ENCODE measurements around the gene MTRR.

GRCh38 chr5:7877851-7878250, 8.9 kb downstream of the MTRR start:
- TF ChIP-seq, protein P1, sequence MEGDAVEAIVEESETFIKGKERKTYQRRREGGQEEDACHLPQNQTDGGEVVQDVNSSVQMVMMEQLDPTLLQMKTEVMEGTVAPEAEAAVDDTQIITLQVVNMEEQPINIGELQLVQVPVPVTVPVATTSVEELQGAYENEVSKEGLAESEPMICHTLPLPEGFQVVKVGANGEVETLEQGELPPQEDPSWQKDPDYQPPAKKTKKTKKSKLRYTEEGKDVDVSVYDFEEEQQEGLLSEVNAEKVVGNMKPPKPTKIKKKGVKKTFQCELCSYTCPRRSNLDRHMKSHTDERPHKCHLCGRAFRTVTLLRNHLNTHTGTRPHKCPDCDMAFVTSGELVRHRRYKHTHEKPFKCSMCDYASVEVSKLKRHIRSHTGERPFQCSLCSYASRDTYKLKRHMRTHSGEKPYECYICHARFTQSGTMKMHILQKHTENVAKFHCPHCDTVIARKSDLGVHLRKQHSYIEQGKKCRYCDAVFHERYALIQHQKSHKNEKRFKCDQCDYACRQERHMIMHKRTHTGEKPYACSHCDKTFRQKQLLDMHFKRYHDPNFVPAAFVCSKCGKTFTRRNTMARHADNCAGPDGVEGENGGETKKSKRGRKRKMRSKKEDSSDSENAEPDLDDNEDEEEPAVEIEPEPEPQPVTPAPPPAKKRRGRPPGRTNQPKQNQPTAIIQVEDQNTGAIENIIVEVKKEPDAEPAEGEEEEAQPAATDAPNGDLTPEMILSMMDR (IDR thresholded peaks at IDR 0.05; ENCODE audit: poor library complexity): no peak
- no peak for TF ChIP-seq EZH2 (IDR thresholded peaks at IDR 0.05; ENCODE audit: borderline replicate concordance)

All from hepatocyte (in vitro differentiated cells).